SU-DHL-6 (cell line): ENCODE results near the gene CYBC1.

Source experiments
- EZH2phosphoT487 ChIP-seq: fragments of 200-600 bp; sonication (generic), shearing (Covaris generic); conservative IDR thresholded peaks from 2 replicates; pipeline ENCODE4 v1.6.1; 2018; ENCODE audit warnings: mild to moderate bottlenecking, antibody characterized with exemption, low read length, moderate library complexity, mixed read lengths
- TF ChIP-seq, protein P1 (sequence below): fragments of 200-600 bp; sonication (generic); IDR thresholded peaks from one replicate; pipeline ENCODE4 v1.5.1; 2017; ENCODE audit warnings: antibody characterized with exemption, mild to moderate bottlenecking, low read length, moderate library complexity; ENCODE audit not compliant: insufficient read depth, poor library complexity, severe bottlenecking

DNA sequence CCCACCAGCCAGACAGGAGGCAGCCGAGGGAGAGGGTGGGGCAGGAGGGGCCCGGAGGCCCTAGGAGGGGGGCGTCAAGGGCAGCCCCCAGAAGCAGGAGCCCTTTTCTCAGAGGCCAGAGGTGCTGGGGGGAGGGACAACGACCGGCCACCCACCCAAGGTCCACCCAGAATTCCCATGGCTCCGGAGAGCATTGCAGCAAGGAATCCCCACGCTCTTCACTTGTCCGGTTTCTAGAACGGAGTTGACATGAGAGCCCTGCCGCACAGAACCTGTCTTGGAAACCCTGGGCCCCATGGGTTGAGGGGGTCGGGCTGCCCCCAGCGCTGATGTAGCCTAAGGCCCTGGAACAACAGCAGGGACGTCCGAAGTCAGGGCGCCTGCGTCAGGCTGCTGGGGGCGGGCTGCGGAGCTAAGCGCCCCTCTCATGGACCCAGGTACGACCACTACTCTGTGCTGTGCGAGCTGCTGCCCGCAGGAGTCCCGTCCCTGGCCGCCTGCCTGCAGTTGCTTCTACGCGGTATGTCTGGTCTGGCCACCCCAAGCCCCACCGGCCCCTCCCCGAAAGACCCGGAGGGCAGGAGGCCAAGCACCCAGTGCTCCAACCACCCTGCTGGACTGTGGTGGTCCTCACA lies 11.2 kb downstream of the CYBC1 start:
- TF ChIP-seq, protein P1, sequence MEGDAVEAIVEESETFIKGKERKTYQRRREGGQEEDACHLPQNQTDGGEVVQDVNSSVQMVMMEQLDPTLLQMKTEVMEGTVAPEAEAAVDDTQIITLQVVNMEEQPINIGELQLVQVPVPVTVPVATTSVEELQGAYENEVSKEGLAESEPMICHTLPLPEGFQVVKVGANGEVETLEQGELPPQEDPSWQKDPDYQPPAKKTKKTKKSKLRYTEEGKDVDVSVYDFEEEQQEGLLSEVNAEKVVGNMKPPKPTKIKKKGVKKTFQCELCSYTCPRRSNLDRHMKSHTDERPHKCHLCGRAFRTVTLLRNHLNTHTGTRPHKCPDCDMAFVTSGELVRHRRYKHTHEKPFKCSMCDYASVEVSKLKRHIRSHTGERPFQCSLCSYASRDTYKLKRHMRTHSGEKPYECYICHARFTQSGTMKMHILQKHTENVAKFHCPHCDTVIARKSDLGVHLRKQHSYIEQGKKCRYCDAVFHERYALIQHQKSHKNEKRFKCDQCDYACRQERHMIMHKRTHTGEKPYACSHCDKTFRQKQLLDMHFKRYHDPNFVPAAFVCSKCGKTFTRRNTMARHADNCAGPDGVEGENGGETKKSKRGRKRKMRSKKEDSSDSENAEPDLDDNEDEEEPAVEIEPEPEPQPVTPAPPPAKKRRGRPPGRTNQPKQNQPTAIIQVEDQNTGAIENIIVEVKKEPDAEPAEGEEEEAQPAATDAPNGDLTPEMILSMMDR, result no peak
- TF ChIP-seq EZH2phosphoT487, result no peak
